ENCODE results near the gene PSME4.
"Not testable (repeated sequence)": the region's sequence is repeated elsewhere in the genome, so short reads cannot be mapped to it uniquely, and the experiment has no call there.

The PSME4 gene

GRCh38 chr2:53829273-53829979, 141.4 kb downstream of the PSME4 start:
- no peak overlapping the region for H3K27ac ChIP-seq
- TF ChIP-seq CTCF (conservative IDR thresholded peaks at IDR 0.05; ENCODE audit: low read depth), result no peak
- no peak for DNase-seq (ENCODE audit: low spot score)
- ChIA-PET POLR2A (ENCODE audit: low non-redundant PET) (no interaction called here), CTCF (no interaction called here)

- ChIA-PET POLR2A (ENCODE audit: low non-redundant PET) (no interaction called here), CTCF (no interaction called here)
These were observed 142.5 kb downstream of the PSME4 start for GRCh38 chr2:53828331-53828730.

GRCh38 chr2:53827398-53828175, 143.2 kb downstream of the PSME4 start:
- ChIA-PET CTCF (interaction anchor here (0.6 kb wide), 1 partner anchor 54 kb away, joined by 4 read pairs; no protein-coding TSS in a partner anchor), POLR2A (ENCODE audit: low non-redundant PET) (no interaction called here)
- TF ChIP-seq CTCF (conservative IDR thresholded peaks at IDR 0.05; ENCODE audit: low read depth), result no peak
- no peak for DNase-seq (ENCODE audit: low spot score)
- no peak overlapping the region for H3K27ac ChIP-seq

More at GRCh38 chr2:53828331-53828730, 142.5 kb downstream of the PSME4 start:
- no peak overlapping the region for H3K27ac ChIP-seq
- no peak for TF ChIP-seq CTCF (conservative IDR thresholded peaks at IDR 0.05; ENCODE audit: low read depth)
- no peak for DNase-seq (ENCODE audit: low spot score)

- ChIA-PET CTCF (interaction anchor here (0.6 kb wide), 1 partner anchor 53 kb away, joined by 4 read pairs; no protein-coding TSS in a partner anchor), POLR2A (ENCODE audit: low non-redundant PET) (no interaction called here)
These were observed 144.0 kb downstream of the PSME4 start for GRCh38 chr2:53826587-53827397.

GRCh38 chr2:53826030-53826410, 144.8 kb downstream of the PSME4 start:
- H3K27ac ChIP-seq, result no peak overlapping the region
- CTCF ChIA-PET, result no interaction called here
- POLR2A ChIA-PET (ENCODE audit: low non-redundant PET), result no interaction called here
- TF ChIP-seq CTCF (conservative IDR thresholded peaks at IDR 0.05; ENCODE audit: low read depth), result no peak
- no peak for DNase-seq (ENCODE audit: low spot score)

More at GRCh38 chr2:53826587-53827397, 144.0 kb downstream of the PSME4 start:
- TF ChIP-seq CTCF (conservative IDR thresholded peaks at IDR 0.05; ENCODE audit: low read depth), result no peak
- H3K27ac ChIP-seq, result no peak overlapping the region
- DNase-seq (ENCODE audit: low spot score), result no peak

- POLR2A ChIA-PET (ENCODE audit: low non-redundant PET), result not testable (repeated sequence)
These were observed 147.2 kb downstream of the PSME4 start for GRCh38 chr2:53823639-53824038.

More at GRCh38 chr2:53823639-53824038, 147.2 kb downstream of the PSME4 start:
- not testable (repeated sequence) for DNase-seq (ENCODE audit: low spot score); H3K27ac ChIP-seq
- CTCF ChIA-PET, result interaction anchor here (0.6 to 0.7 kb wide), 4 partner anchors 153 to 1405 kb away, joined by 4 to 7 read pairs (median 5); no protein-coding TSS in a partner anchor
